Measurements from ENCODE around the gene ATP1A2. TPM values are rescaled to one million over a fixed set of nuclear protein-coding genes. Genes with fewer than 3 reads are reported as not detected.

The ATP1A2 gene
- total RNA-seq, 2 donors from 2014 or later, result 146 to 228 TPM

- Histone ChIP-seq H3K27ac (peak overlapping the region; percentile 65 to 91), H3K27me3 (no peaks in the 10 kb centered on the region), H3K36me3 (peaks cover 78% of the 10 kb centered on the region), H3K9me3 (no peaks in the 10 kb centered on the region), H3K4me1 (peaks cover 0 to 70% of the 10 kb centered on the region in 2 donors), H3K4me3 (no peak overlapping the region)
- TF ChIP-seq CTCF (IDR thresholded peaks at IDR 0.05), result no peak
- DNase-seq (ENCODE audit: low spot score), result no peak
These were observed 13.5 kb downstream of the ATP1A2 start for GRCh38 chr1:160129046-160129445.

GRCh38 chr1:160129558-160129957, 14.0 kb downstream of the ATP1A2 start:
- Histone ChIP-seq H3K27me3 (no peaks in the 10 kb centered on the region), H3K36me3 (peaks cover 82% of the 10 kb centered on the region), H3K4me3 (no peak overlapping the region), H3K27ac (peak overlapping the region; percentile 65 to 91), H3K4me1 (peaks cover 0 to 65% of the 10 kb centered on the region in 2 donors), H3K9me3 (no peaks in the 10 kb centered on the region)
- no peak for TF ChIP-seq CTCF (IDR thresholded peaks at IDR 0.05)
- DNase-seq (ENCODE audit: low spot score), result no peak

GRCh38 chr1:160129966-160130365, 14.4 kb downstream of the ATP1A2 start:
- Histone ChIP-seq H3K4me1 (peaks cover 0 to 61% of the 10 kb centered on the region in 2 donors), H3K27ac (peak overlapping the region; percentile 72 to 91), H3K4me3 (no peak overlapping the region), H3K36me3 (peaks cover 86% of the 10 kb centered on the region), H3K27me3 (no peaks in the 10 kb centered on the region), H3K9me3 (no peaks in the 10 kb centered on the region)
- TF ChIP-seq CTCF (IDR thresholded peaks at IDR 0.05), result no peak
- no peak for DNase-seq (ENCODE audit: low spot score)

GRCh38 chr1:160130486-160130885, 14.9 kb downstream of the ATP1A2 start:
- peak overlapping the region; percentile 72 to 91 for H3K27ac ChIP-seq
- no peaks in the 10 kb centered on the region for H3K27me3 ChIP-seq
- peaks cover 87% of the 10 kb centered on the region for H3K36me3 ChIP-seq
- no peaks in the 10 kb centered on the region for H3K9me3 ChIP-seq
- TF ChIP-seq CTCF (IDR thresholded peaks at IDR 0.05), result no peak
- H3K4me3 ChIP-seq, result no peak overlapping the region
- H3K4me1 ChIP-seq, result peaks cover 0 to 56% of the 10 kb centered on the region in 2 donors
- DNase-seq (ENCODE audit: low spot score), result no peak

- Histone ChIP-seq H3K9me3 (no peaks in the 10 kb centered on the region), H3K27ac (peak overlapping the region; percentile 72 to 91), H3K4me3 (no peak overlapping the region), H3K36me3 (peaks cover 87% of the 10 kb centered on the region), H3K27me3 (no peaks in the 10 kb centered on the region), H3K4me1 (peaks cover 0 to 52% of the 10 kb centered on the region in 2 donors)
- no peak for TF ChIP-seq CTCF (IDR thresholded peaks at IDR 0.05)
- no peak for DNase-seq (ENCODE audit: low spot score)
These were observed 15.4 kb downstream of the ATP1A2 start for GRCh38 chr1:160130939-160131338.
